B cell (primary cell): ENCODE measurements around the gene PHLDB1. TPM values are rescaled to one million over a fixed set of nuclear protein-coding genes. Genes with fewer than 3 reads are reported as not detected.

Source experiments
- ATAC-seq: fragments of 200-7000 bp; cut with Tn5 transposase; one replicate; pipeline ENCODE4 v1.10.0; 2021; ENCODE audit warnings: low read depth, mild to moderate bottlenecking, moderate number of reproducible peaks, moderate library complexity
- CTCF ChIA-PET: fragments of 350-600 bp; sonication (Branson Sonifier 250); formaldehyde crosslinking; loops from one replicate; lab custom pipeline; 2021; ENCODE audit warnings: antibody characterized with exemption, inconsistent platforms; lab: Charles Lee
- POLR2A ChIA-PET: fragments of 350-600 bp; sonication (Branson Sonifier 250); formaldehyde crosslinking; loops from one replicate; lab custom pipeline; 2021; ENCODE audit warnings: antibody characterized with exemption; lab: Charles Lee
- DNase-seq: peaks from one replicate; pipeline ENCODE4 v3.0.0; 2013
- H2AFZ ChIP-seq: 2 replicates; pipeline ENCODE4 v1.6.1; 2012; ENCODE audit warnings: mild to moderate bottlenecking, low read depth, low read length; ENCODE audit not compliant: insufficient read depth, poor library complexity, severe bottlenecking
- H3K27ac ChIP-seq, 2 donors: 1 replicate in 1 of 2; 2 replicates in 1 of 2; pipeline ENCODE4 v1.5.1; 2012 to 2013; ENCODE audit warnings: low read length in 2 of 2, mild to moderate bottlenecking in 2 of 2, moderate library complexity in 1 of 2
- H3K27me3 ChIP-seq, 4 experiments: fragments of 200-600 bp in 1 of 4; sonication (generic) in 1 of 4; replicated peaks in 1 of 4; 1 replicate in 2 of 4; 2 replicates in 2 of 4; pipeline versions ENCODE4 v1.6.1 to v1.7.0; 2013 to 2016; ENCODE audit warnings: low read length in 3 of 4, mild to moderate bottlenecking in 2 of 4, mixed read lengths in 1 of 4, moderate library complexity in 1 of 4; ENCODE audit not compliant: insufficient read depth in 4 of 4, control insufficient read depth in 3 of 4; ENCODE audit errors: control extremely low read depth in 1 of 4
- H3K36me3 ChIP-seq, 2 experiments: replicated peaks in 1 of 2; 1 replicate in 1 of 2; 2 replicates in 1 of 2; pipeline versions ENCODE4 v1.6.1 to v1.7.1; 2013; ENCODE audit warnings: low read length in 1 of 2; ENCODE audit not compliant: insufficient read depth in 2 of 2, control insufficient read depth in 1 of 2; ENCODE audit errors: control extremely low read depth in 1 of 2, extremely low read depth in 1 of 2
- H3K4me1 ChIP-seq, 2 donors: fragments of 200-600 bp in 1 of 2; sonication (generic) in 1 of 2; 1 replicate in 1 of 2; 2 replicates in 1 of 2; pipeline versions ENCODE4 v1.5.1 to v1.6.1; 2013 to 2017; ENCODE audit warnings: low read length in 2 of 2; ENCODE audit not compliant: control insufficient read depth in 2 of 2, insufficient read depth in 2 of 2
- H3K4me2 ChIP-seq: replicated peaks from 2 replicates; pipeline ENCODE3; 2012; ENCODE audit warnings: mild to moderate bottlenecking, low read depth, low read length; ENCODE audit not compliant: poor library complexity, severe bottlenecking
- H3K4me3 ChIP-seq, 5 experiments: fragments of 200-600 bp in 1 of 5; sonication (generic) in 1 of 5; 1 replicate in 3 of 5; 2 replicates in 2 of 5; pipeline versions ENCODE4 v1.5.1 to v1.7.0; 2011 to 2016; ENCODE audit warnings: low read length in 4 of 5, mild to moderate bottlenecking in 4 of 5, low read depth in 2 of 5, control low read depth in 1 of 5, moderate library complexity in 1 of 5; ENCODE audit not compliant: insufficient read depth in 1 of 5; ENCODE audit errors: control extremely low read depth in 1 of 5, extremely low read depth in 1 of 5
- H3K79me2 ChIP-seq: fragments of 200-600 bp; sonication (generic); one replicate; pipeline ENCODE4 v1.6.0; 2016; ENCODE audit warnings: low read length; ENCODE audit not compliant: control insufficient read depth, insufficient read depth
- H3K9ac ChIP-seq: fragments of 200-600 bp; sonication (generic); 2 replicates; pipeline ENCODE4 v1.6.1; 2017; ENCODE audit warnings: mild to moderate bottlenecking, low read length, moderate library complexity
- H3K9me3 ChIP-seq, 3 donors: one replicate each; pipeline versions ENCODE4 v1.6.1 to v1.7.1; 2013; ENCODE audit warnings: low read length in 2 of 3; ENCODE audit not compliant: control insufficient read depth in 2 of 3, insufficient read depth in 1 of 3; ENCODE audit errors: control extremely low read depth in 1 of 3
- H4K20me1 ChIP-seq: 2 replicates; pipeline ENCODE4 v1.6.0; 2012; ENCODE audit warnings: mild to moderate bottlenecking, low read length; ENCODE audit not compliant: insufficient read depth, control insufficient read depth, poor library complexity, severe bottlenecking
- H3K27ac Mint-ChIP-seq: one replicate; pipeline ENCODE4 v1.8.0; 2021; ENCODE audit warnings: mixed read lengths
- H3K27me3 Mint-ChIP-seq: one replicate; pipeline ENCODE4 v1.8.0; 2021; ENCODE audit warnings: mixed read lengths
- H3K4me1 Mint-ChIP-seq: one replicate; pipeline ENCODE4 v1.8.0; 2021; ENCODE audit warnings: mixed read lengths
- H3K4me3 Mint-ChIP-seq: one replicate; pipeline ENCODE4 v1.8.0; 2021; ENCODE audit warnings: mixed read lengths
- H3K9me3 Mint-ChIP-seq: one replicate; pipeline ENCODE4 v1.8.0; 2022; ENCODE audit warnings: mixed read lengths; ENCODE audit not compliant: insufficient read depth
- EZH2 ChIP-seq: IDR thresholded peaks from 2 replicates; pipeline ENCODE4 v1.6.1; 2012; ENCODE audit warnings: borderline replicate concordance, low read depth, mild to moderate bottlenecking, moderate library complexity, low read length; ENCODE audit not compliant: insufficient read depth, poor library complexity, severe bottlenecking
- WGBS: methylation state at CpG from one replicate; pipeline ENCODE4 v1.1.5; 2013; ENCODE audit warnings: missing lambda C conversion rate; ENCODE audit not compliant: insufficient coverage; 5-methylcytosine and 5-hydroxymethylcytosine counted together
- intact Hi-C: fragments of 100-400 bp; cut with micrococcal nuclease; formaldehyde crosslinking; loops from one replicate; pipeline ENCODE4 v1.10.0; 2022
- polyA plus RNA-seq: library from polyadenylated mRNA; depleted of rRNA; stranded (reverse); fragments of >200 nt; gene quantifications from 2 replicates; pipeline ENCODE4 v1.2.3, GENCODE V29; 2012
- total RNA-seq, 2 donors: library from RNA; stranded (reverse); fragments of 120-200 nt in 1 of 2; gene quantifications; 1 replicate in 1 of 2; 2 replicates in 1 of 2; pipeline versions ENCODE4 v1.2.3 to v1.2.4, GENCODE V29; 2013 to 2022
- TF ChIP-seq, protein P1 (sequence below): fragments of 200-600 bp; IDR thresholded peaks from one replicate; pipeline ENCODE4 v1.8.0; 2022; ENCODE audit warnings: antibody characterized with exemption, mild to moderate bottlenecking

PHLDB1 gene
- total and polyA plus RNA-seq, 2 donors (not counting 1 experiment from before 2014, with no cell fraction given): 0.46 to 2.4 TPM

DNA sequence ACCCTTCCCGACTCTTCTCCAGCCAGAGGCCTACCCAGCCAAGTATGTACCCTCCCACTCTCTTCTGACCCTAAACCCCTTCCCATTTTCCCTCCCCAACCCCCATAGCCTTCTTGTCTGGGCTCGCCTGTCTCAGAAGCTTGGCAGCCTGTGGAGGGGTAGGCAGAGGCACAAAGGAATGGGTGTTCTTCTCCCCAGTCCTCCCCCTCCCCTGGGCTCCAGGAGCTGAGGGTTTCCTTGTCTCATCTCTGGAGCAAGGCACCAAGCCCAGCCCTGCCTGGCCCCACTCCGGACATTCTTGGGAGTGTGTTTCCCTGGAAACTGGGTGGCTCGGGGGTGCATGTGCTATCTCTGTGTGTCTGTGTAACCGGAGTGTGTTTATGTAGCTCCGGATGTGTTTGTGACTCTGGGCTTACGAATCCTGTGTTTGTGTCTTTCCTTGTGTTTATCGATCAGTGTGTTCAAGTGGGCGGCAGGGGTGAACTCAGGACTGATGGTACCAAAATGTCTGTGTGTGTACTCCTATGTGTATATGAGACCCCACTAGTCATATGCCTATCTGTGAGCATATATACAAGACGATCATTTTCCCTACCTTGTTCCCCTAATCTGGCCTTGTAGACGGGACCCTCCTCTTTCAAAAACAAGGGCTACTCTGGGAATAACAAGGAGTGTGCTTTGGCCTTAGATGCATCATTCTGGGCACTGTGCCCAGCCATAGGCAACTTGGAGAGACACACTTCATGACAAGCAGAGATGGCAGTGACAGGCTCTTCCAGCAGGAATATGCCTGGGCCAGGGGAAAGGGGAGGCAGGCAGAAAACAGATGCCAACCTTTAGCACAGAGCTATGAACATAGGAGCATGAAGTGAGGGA lies 10.9 kb downstream of the PHLDB1 start:
- Histone ChIP-seq H3K9ac (no peak overlapping the region), H3K4me2 (no peak overlapping the region), H3K27me3 (peaks cover 0 to 38% (median 20%) of the 10 kb centered on the region in 4 experiments), H3K79me2 (no peaks in the 10 kb centered on the region), H3K4me1 (peaks cover 8 to 12% of the 10 kb centered on the region in 2 donors), H4K20me1 (no peaks in the 10 kb centered on the region), H3K4me3 (no peak overlapping the region), H3K27ac (no peak overlapping the region), H2AFZ (no peak overlapping the region), H3K9me3 (no peaks in the 10 kb centered on the region), H3K36me3 (no peaks in the 10 kb centered on the region)
- TF ChIP-seq EZH2: no peak
- TF ChIP-seq, protein P1, sequence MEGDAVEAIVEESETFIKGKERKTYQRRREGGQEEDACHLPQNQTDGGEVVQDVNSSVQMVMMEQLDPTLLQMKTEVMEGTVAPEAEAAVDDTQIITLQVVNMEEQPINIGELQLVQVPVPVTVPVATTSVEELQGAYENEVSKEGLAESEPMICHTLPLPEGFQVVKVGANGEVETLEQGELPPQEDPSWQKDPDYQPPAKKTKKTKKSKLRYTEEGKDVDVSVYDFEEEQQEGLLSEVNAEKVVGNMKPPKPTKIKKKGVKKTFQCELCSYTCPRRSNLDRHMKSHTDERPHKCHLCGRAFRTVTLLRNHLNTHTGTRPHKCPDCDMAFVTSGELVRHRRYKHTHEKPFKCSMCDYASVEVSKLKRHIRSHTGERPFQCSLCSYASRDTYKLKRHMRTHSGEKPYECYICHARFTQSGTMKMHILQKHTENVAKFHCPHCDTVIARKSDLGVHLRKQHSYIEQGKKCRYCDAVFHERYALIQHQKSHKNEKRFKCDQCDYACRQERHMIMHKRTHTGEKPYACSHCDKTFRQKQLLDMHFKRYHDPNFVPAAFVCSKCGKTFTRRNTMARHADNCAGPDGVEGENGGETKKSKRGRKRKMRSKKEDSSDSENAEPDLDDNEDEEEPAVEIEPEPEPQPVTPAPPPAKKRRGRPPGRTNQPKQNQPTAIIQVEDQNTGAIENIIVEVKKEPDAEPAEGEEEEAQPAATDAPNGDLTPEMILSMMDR: no peak
- ATAC-seq: no peak
- ChIA-PET CTCF (interaction anchor here (0.6 kb wide), 1 partner anchor 136 kb away, joined by 3 read pairs; no protein-coding TSS in a partner anchor), POLR2A (no interaction called here)
- H3K9me3 Mint-ChIP-seq: no peaks in the 10 kb centered on the region
- no peak overlapping the region for H3K4me3 Mint-ChIP-seq
- H3K27ac Mint-ChIP-seq: no peak overlapping the region
- DNase-seq: no peak
- intact Hi-C loops: no loop called here
- peaks cover 14% of the 10 kb centered on the region for H3K4me1 Mint-ChIP-seq
- 88% methylated on average over 5 of the region's 11 CpGs for WGBS
- peaks cover 43% of the 10 kb centered on the region for H3K27me3 Mint-ChIP-seq

DNA sequence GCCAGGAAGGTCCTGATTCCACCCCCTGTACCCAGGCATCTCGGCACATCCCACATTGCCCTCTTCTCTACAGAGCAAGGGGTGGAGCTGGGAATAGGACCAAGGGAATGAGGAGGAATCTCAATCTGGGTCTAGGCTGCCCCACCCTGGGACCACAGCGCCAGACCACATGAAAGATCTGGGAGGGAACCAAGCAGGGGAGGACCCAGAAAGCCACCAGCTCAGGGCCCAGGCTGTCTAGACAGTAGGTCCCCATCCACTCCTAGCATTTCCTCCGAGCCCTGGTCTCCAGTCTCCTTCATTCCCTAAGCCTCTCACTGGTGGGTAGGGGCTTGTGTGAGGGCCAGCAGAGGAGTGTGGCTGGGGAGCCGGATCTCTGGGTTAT lies 11.6 kb downstream of the PHLDB1 start:
- Histone ChIP-seq H3K27ac (no peak overlapping the region), H3K9me3 (no peaks in the 10 kb centered on the region), H3K79me2 (no peaks in the 10 kb centered on the region), H3K4me1 (peaks cover 8 to 12% of the 10 kb centered on the region in 2 donors), H4K20me1 (no peaks in the 10 kb centered on the region), H3K27me3 (peaks cover 0 to 32% (median 15%) of the 10 kb centered on the region in 4 experiments), H3K36me3 (no peaks in the 10 kb centered on the region), H3K9ac (no peak overlapping the region), H3K4me3 (no peak overlapping the region), H3K4me2 (no peak overlapping the region), H2AFZ (no peak overlapping the region)
- Mint-ChIP-seq H3K4me1 (peaks cover 14% of the 10 kb centered on the region), H3K27ac (no peak overlapping the region), H3K9me3 (no peaks in the 10 kb centered on the region), H3K27me3 (peaks cover 38% of the 10 kb centered on the region), H3K4me3 (no peak overlapping the region)
- intact Hi-C loops: no loop called here
- ATAC-seq: no peak
- TF ChIP-seq, protein P1: no peak
- TF ChIP-seq EZH2: no peak
- DNase-seq: no peak
- CTCF ChIA-PET: no interaction called here
- WGBS: no CpG with 5 or more reads among the region's 4 CpGs
- POLR2A ChIA-PET: no interaction called here
